Measurements from ENCODE around the gene AGGF1.

- TF ChIP-seq CTCF (IDR thresholded peaks at IDR 0.05) (no peak), POLR2A (IDR thresholded peaks at IDR 0.05) (no peak), POLR2AphosphoS5 (IDR thresholded peaks at IDR 0.05) (no peak), EP300 (IDR thresholded peaks at IDR 0.05) (no peak)
Observed at GRCh38 chr5:77032635-77033034, 2.4 kb downstream of the AGGF1 start.
